ENCODE measurements around the gene EXD2.

Gene EXD2

GRCh38 chr14:69232388-69232787 is 41.1 kb downstream of the EXD2 start:
- no peak overlapping the region for H3K4me3 ChIP-seq (ENCODE audit: low read depth, low read length)
- POLR2A ChIA-PET = no interaction called here
- DNase-seq (ENCODE audit: low read depth, low spot score) = no peak
- TF ChIP-seq, protein P1, sequence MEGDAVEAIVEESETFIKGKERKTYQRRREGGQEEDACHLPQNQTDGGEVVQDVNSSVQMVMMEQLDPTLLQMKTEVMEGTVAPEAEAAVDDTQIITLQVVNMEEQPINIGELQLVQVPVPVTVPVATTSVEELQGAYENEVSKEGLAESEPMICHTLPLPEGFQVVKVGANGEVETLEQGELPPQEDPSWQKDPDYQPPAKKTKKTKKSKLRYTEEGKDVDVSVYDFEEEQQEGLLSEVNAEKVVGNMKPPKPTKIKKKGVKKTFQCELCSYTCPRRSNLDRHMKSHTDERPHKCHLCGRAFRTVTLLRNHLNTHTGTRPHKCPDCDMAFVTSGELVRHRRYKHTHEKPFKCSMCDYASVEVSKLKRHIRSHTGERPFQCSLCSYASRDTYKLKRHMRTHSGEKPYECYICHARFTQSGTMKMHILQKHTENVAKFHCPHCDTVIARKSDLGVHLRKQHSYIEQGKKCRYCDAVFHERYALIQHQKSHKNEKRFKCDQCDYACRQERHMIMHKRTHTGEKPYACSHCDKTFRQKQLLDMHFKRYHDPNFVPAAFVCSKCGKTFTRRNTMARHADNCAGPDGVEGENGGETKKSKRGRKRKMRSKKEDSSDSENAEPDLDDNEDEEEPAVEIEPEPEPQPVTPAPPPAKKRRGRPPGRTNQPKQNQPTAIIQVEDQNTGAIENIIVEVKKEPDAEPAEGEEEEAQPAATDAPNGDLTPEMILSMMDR (IDR thresholded peaks at IDR 0.05; ENCODE audit: insufficient read depth, low read length, missing control alignments) = no peak
- CTCF ChIA-PET = interaction anchor here (1.1 to 2.6 kb wide), 3 partner anchors 10 to 131 kb away, joined by 3 to 34 read pairs (median 4); no protein-coding TSS in a partner anchor

GRCh38 chr14:69234106-69234505 is 42.8 kb downstream of the EXD2 start:
- CTCF ChIA-PET = interaction anchor here (0.7 to 2.6 kb wide), 4 partner anchors 8 to 226 kb away, joined by 3 to 34 read pairs (median 3); no protein-coding TSS in a partner anchor
- no peak overlapping the region for H3K4me3 ChIP-seq (ENCODE audit: low read depth, low read length)
- TF ChIP-seq, protein P1 (IDR thresholded peaks at IDR 0.05; ENCODE audit: insufficient read depth, low read length, missing control alignments) = no peak
- POLR2A ChIA-PET = no interaction called here
- no peak for DNase-seq (ENCODE audit: low read depth, low spot score)

DNA sequence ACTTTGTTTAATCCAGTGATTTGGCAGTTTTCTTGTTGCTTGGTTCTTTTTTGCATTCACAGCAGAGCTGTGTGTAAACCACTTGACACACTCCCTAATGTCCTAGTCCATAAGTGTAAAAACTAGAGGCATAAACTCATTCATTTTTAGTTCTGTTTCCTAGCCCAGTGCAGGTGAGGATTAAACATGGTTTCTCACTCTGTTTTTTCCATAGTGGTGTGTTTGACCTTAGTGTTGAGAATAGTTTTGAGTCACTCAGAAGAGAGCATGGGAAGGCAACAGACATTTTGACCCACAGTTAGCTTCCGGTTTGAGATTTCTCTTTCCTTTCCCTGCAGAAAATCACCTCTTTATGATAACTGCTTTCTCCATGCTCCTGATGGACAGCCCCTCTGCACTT is 44.4 kb downstream of the EXD2 start:
- DNase-seq (ENCODE audit: low read depth, low spot score) = no peak
- CTCF ChIA-PET = interaction anchor here (1.1 to 9.5 kb wide), 5 partner anchors 9 to 339 kb away, joined by 3 to 156 read pairs (median 6); partner anchors contain the start of gene CCDC177
- H3K4me3 ChIP-seq (ENCODE audit: low read depth, low read length) = no peak overlapping the region
- POLR2A ChIA-PET = no interaction called here
- TF ChIP-seq, protein P1 (IDR thresholded peaks at IDR 0.05; ENCODE audit: insufficient read depth, low read length, missing control alignments) = no peak

- TF ChIP-seq, protein P1 (IDR thresholded peaks at IDR 0.05; ENCODE audit: insufficient read depth, low read length, missing control alignments) = no peak
- no peak overlapping the region for H3K4me3 ChIP-seq (ENCODE audit: low read depth, low read length)
- ChIA-PET CTCF (interaction anchor here (1.0 to 9.5 kb wide), 4 partner anchors 10 to 129 kb away, joined by 3 to 156 read pairs (median 4); no protein-coding TSS in a partner anchor), POLR2A (no interaction called here)
- no peak for DNase-seq (ENCODE audit: low read depth, low spot score)
Observed at GRCh38 chr14:69237142-69237541, 45.8 kb downstream of the EXD2 start.

DNA sequence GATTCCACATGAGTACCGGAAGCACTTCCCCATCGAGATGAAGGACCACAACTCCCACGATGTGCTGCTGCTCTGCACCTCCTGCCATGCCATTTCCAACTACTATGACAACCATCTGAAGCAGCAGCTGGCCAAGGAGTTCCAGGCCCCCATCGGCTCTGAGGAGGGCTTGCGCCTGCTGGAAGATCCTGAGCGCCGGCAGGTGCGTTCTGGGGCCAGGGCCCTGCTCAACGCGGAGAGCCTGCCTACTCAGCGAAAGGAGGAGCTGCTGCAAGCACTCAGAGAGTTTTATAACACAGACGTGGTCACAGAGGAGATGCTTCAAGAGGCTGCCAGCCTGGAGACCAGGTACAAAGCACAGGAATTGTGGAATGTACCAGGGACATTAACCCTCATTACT is 46.3 kb downstream of the EXD2 start:
- TF ChIP-seq, protein P1 (IDR thresholded peaks at IDR 0.05; ENCODE audit: insufficient read depth, low read length, missing control alignments) = no peak
- ChIA-PET POLR2A (no interaction called here), CTCF (interaction anchor here (1.0 to 9.5 kb wide), 5 partner anchors 10 to 337 kb away, joined by 3 to 156 read pairs (median 5); partner anchors contain the start of gene CCDC177)
- DNase-seq (ENCODE audit: low read depth, low spot score) = no peak
- H3K4me3 ChIP-seq (ENCODE audit: low read depth, low read length) = no peak overlapping the region

- CTCF ChIA-PET = interaction anchor here (1.2 to 9.5 kb wide), 7 partner anchors 9 to 336 kb away, joined by 3 to 156 read pairs (median 9); partner anchors contain the start of gene CCDC177
- H3K4me3 ChIP-seq (ENCODE audit: low read depth, low read length) = no peak overlapping the region
- DNase-seq (ENCODE audit: low read depth, low spot score) = no peak
- TF ChIP-seq, protein P1 (IDR thresholded peaks at IDR 0.05; ENCODE audit: insufficient read depth, low read length, missing control alignments) = no peak
- POLR2A ChIA-PET = no interaction called here
Observed at GRCh38 chr14:69238883-69239282, 47.6 kb downstream of the EXD2 start.

Data from AG04449 (cell line).